Measurements from ENCODE around the gene TECPR2. TPM values are rescaled to one million over a fixed set of nuclear protein-coding genes. Genes with fewer than 3 reads are reported as not detected.
A peak's percentile ranks its signal among the peaks of the same experiment; 100 is the strongest.

Gene TECPR2
- total and polyA plus RNA-seq, 2 of the 13 experiments (the other 11 are each of a cell fraction or from before 2014, with no cell fraction given): 3.5 to 5.7 TPM

GRCh38 chr14:102509746-102510615, 147.2 kb downstream of the TECPR2 start, which contains the start of gene ANKRD9 (continued):
- TF ChIP-seq MAZ (IDR thresholded peaks at IDR 0.05; ENCODE audit: borderline replicate concordance, low read depth, low read length): peak; percentile 30; the same call in 1 of the 2 replicates
- TF ChIP-seq MAZ (CRISPR knock-in tag; IDR thresholded peaks at IDR 0.05; ENCODE audit: low read depth): peak; percentile 34; the same call in 1 of the 2 replicates
- TF ChIP-seq TFDP2 (CRISPR knock-in tag; IDR thresholded peaks at IDR 0.05): peak; percentile 57
- no peak for TF ChIP-seq CBX5 (CRISPR knock-in tag; IDR thresholded peaks at IDR 0.05; ENCODE audit: borderline replicate concordance)
- TF ChIP-seq ZZZ3 (CRISPR knock-in tag; IDR thresholded peaks at IDR 0.05; ENCODE audit: borderline replicate concordance): no peak
- peak; percentile 61; the same call in 1 of the 2 replicates for TF ChIP-seq ZNF225 (CRISPR knock-in tag; IDR thresholded peaks at IDR 0.05)
- no peak for TF ChIP-seq SRY (CRISPR knock-in tag; IDR thresholded peaks at IDR 0.05)
- TF ChIP-seq MTERF4 (CRISPR knock-in tag; IDR thresholded peaks at IDR 0.05): 0 out of 2 replicates have a peak, but pooled peaks have one; percentile 71
- TF ChIP-seq RFX5 (IDR thresholded peaks at IDR 0.05; ENCODE audit: low read depth, low read length): peak; percentile 35; the same call in 1 of the 2 replicates
- TF ChIP-seq ESRRA (CRISPR knock-in tag; IDR thresholded peaks at IDR 0.05; ENCODE audit: low read depth): peak; percentile 61; the same call in 1 of the 2 replicates
- no peak for TF ChIP-seq ZBTB44 (CRISPR knock-in tag; IDR thresholded peaks at IDR 0.05)
- no peak for TF ChIP-seq HMG20A (CRISPR knock-in tag; IDR thresholded peaks at IDR 0.05; ENCODE audit: borderline replicate concordance)
- TF ChIP-seq FOXK2 (IDR thresholded peaks at IDR 0.05): no peak
- TF ChIP-seq ZFP41 (CRISPR knock-in tag; IDR thresholded peaks at IDR 0.05; ENCODE audit: borderline replicate concordance): no peak
- TF ChIP-seq RBM39 (IDR thresholded peaks at IDR 0.05; ENCODE audit: low read depth, low read length, poor library complexity, severe bottlenecking): no peak
- TF ChIP-seq ISX (CRISPR knock-in tag; conservative IDR thresholded peaks at IDR 0.05): no peak
- TF ChIP-seq SMAD9 (CRISPR knock-in tag; IDR thresholded peaks at IDR 0.05): no peak
- no peak for TF ChIP-seq ZNF503 (CRISPR knock-in tag; IDR thresholded peaks at IDR 0.05)
- no peak for TF ChIP-seq ZNF256 (CRISPR knock-in tag; conservative IDR thresholded peaks at IDR 0.05)
- no peak for TF ChIP-seq YEATS2 (CRISPR knock-in tag; IDR thresholded peaks at IDR 0.05; ENCODE audit: borderline replicate concordance)
- TF ChIP-seq IKZF5 (CRISPR knock-in tag; IDR thresholded peaks at IDR 0.05): no peak
- TF ChIP-seq NFIB (CRISPR knock-in tag; IDR thresholded peaks at IDR 0.05; ENCODE audit: borderline replicate concordance): no peak
- TF ChIP-seq YEATS4 (CRISPR knock-in tag; IDR thresholded peaks at IDR 0.05; ENCODE audit: borderline replicate concordance): peak; percentile 21; the same call in 1 of the 2 replicates
